Kidney (tissue), 14 donors: ENCODE data around the gene HTR2C. TPM values are rescaled to one million over a fixed set of nuclear protein-coding genes. Genes with fewer than 3 reads are reported as not detected.
"Not testable (repeated sequence)": the region's sequence is repeated elsewhere in the genome, so short reads cannot be mapped to it uniquely, and the experiment has no call there.

Experiments used
- DNase-seq, 5 donors: peaks; one replicate each; pipeline ENCODE4 v3.0.0-alpha.2; 2013 to 2020
- FAIRE-seq: peaks from 2 replicates; lab custom pipeline; 2012; peaks lifted over from hg19 to GRCh38; lab: Jason Lieb, UNC
- H3K27ac ChIP-seq, 2 donors: one replicate each; pipeline ENCODE4 v1.7.0; 2013; ENCODE audit warnings: low read depth in 2 of 2, low read length in 2 of 2, inconsistent platforms in 1 of 2
- H3K27me3 ChIP-seq: one replicate; pipeline ENCODE4 v1.7.1; 2013; ENCODE audit warnings: low read length, inconsistent platforms; ENCODE audit not compliant: control insufficient read depth, insufficient read depth
- H3K36me3 ChIP-seq, 3 donors: one replicate each; pipeline versions ENCODE4 v1.7.0 to v1.7.1; 2013; ENCODE audit warnings: low read length in 3 of 3, control low read depth in 1 of 3, inconsistent platforms in 1 of 3; ENCODE audit not compliant: insufficient read depth in 3 of 3, control insufficient read depth in 2 of 3
- H3K4me1 ChIP-seq, 3 donors: one replicate each; pipeline versions ENCODE4 v1.7.0 to v1.7.1; 2013; ENCODE audit warnings: low read length in 3 of 3, inconsistent platforms in 1 of 3, low read depth in 1 of 3; ENCODE audit not compliant: control insufficient read depth in 2 of 3, insufficient read depth in 2 of 3
- H3K4me3 ChIP-seq, 3 donors: one replicate each; pipeline versions ENCODE4 v1.7.0 to v1.8.1; 2013; ENCODE audit warnings: low read length in 3 of 3, control low read depth in 1 of 3, inconsistent platforms in 1 of 3
- H3K9ac ChIP-seq, 3 donors: one replicate each; pipeline versions ENCODE4 v1.7.0 to v1.7.1; 2013; ENCODE audit warnings: low read length in 3 of 3, control low read depth in 1 of 3, inconsistent platforms in 1 of 3
- H3K9me3 ChIP-seq, 3 donors: one replicate each; pipeline versions ENCODE4 v1.7.0 to v1.7.1; 2013; ENCODE audit warnings: low read length in 3 of 3, control low read depth in 1 of 3, inconsistent platforms in 1 of 3; ENCODE audit not compliant: control insufficient read depth in 2 of 3, insufficient read depth in 1 of 3
- intact Hi-C: fragments of 100-400 bp; cut with DNase I; formaldehyde crosslinking; loops from one replicate; pipeline ENCODE4 v1.11.1; 2022
- polyA plus RNA-seq: library from polyadenylated mRNA; stranded (reverse); fragments of 350-450 nt; fragmentation: Illumina TruSeq; extraction: RNeasy Lipid Tissue Mini Kit (QIAGEN cat#74804); gene quantifications from one replicate; pipeline ENCODE4 v1.2.3, GENCODE V29; 2014; ENCODE audit warnings: low read depth, low replicate concordance; ENCODE audit not compliant: insufficient read depth
- total RNA-seq: library from RNA; stranded (reverse); fragmentation: NEBNext Ultra II Directional; extraction: Animal tissue kit (Norgen Biotek cat#: 25700); gene quantifications from one replicate; pipeline ENCODE4 v1.2.1, GENCODE V29; 2021
- TF ChIP-seq, protein P1 (sequence below): IDR thresholded peaks from 3 replicates; pipeline ENCODE4 v1.5.1; 2012; ENCODE audit warnings: mild to moderate bottlenecking, moderate library complexity, borderline replicate concordance; ENCODE audit not compliant: insufficient read depth; ENCODE audit errors: extremely low read depth
- donor health status: control.
- donor health status: control.
- donor health status: control.
- donor health status: control.
- donor health status: control.
- donor health status: DM: yes; HTN: yes; CAD: no.
- donor health status: Normal renal cell carcinoma (clear cell type).

The HTR2C gene
- total and polyA plus RNA-seq, 2 donors from 2014 or later, result not detected

DNA sequence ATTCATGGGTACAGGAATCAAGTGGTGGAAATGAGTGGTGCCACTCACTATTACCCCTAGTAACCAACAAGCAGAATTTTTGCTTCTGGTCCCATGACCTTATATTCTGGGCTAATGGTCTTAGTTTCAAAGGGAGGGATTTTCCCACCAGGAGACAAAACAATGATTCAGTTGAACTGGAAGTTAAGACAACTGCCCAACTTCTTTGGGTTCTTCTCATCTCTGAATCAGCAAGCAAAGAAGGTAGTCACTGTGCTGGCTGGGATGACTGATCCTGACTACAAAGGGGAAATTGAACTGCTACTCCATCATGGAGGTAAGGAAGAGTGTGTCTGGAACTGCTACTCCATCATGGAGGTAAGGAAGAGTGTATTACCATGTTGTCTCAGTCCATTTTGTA is 346.3 kb downstream of the HTR2C start:
- DNase-seq (no peak), FAIRE-seq (no peak)
- peaks cover 0 to 3% (median 0%) of the 10 kb centered on the region in 3 donors for H3K9me3 ChIP-seq
- no peaks in the 10 kb centered on the region for H3K36me3 ChIP-seq
- no peak overlapping the region for H3K4me3 ChIP-seq
- no peaks in the 10 kb centered on the region for H3K4me1 ChIP-seq
- no peak overlapping the region for H3K9ac ChIP-seq
- TF ChIP-seq, protein P1, sequence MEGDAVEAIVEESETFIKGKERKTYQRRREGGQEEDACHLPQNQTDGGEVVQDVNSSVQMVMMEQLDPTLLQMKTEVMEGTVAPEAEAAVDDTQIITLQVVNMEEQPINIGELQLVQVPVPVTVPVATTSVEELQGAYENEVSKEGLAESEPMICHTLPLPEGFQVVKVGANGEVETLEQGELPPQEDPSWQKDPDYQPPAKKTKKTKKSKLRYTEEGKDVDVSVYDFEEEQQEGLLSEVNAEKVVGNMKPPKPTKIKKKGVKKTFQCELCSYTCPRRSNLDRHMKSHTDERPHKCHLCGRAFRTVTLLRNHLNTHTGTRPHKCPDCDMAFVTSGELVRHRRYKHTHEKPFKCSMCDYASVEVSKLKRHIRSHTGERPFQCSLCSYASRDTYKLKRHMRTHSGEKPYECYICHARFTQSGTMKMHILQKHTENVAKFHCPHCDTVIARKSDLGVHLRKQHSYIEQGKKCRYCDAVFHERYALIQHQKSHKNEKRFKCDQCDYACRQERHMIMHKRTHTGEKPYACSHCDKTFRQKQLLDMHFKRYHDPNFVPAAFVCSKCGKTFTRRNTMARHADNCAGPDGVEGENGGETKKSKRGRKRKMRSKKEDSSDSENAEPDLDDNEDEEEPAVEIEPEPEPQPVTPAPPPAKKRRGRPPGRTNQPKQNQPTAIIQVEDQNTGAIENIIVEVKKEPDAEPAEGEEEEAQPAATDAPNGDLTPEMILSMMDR, result no peak
- intact Hi-C loops, result no loop called here
- H3K27me3 ChIP-seq, result peaks cover 2% of the 10 kb centered on the region
- no peak overlapping the region for H3K27ac ChIP-seq

DNA sequence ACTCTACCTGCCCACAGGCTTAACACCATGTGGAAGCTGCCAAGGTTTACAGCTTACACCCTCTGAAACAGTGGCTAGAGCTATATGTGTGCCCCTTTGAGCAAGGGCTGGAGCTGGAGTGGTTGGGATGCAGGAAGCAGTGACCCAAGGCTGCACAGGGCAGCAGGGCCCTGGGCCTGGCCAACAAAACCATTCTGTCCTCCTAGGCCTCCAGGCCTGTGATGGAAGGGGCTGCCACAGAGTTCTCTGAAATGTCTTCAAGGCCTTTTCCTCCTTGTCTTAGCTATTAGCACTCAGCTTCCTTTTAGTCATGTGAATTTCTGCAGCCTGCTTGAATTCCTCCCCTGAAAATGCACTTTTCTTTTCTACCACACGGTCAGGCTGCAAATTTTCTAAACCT is 348.7 kb downstream of the HTR2C start:
- H3K27me3 ChIP-seq, result peaks cover 2% of the 10 kb centered on the region
- H3K4me3 ChIP-seq, result no peak overlapping the region
- peaks cover 0 to 3% (median 0%) of the 10 kb centered on the region in 3 donors for H3K9me3 ChIP-seq
- H3K4me1 ChIP-seq, result no peaks in the 10 kb centered on the region
- no peaks in the 10 kb centered on the region for H3K36me3 ChIP-seq
- intact Hi-C loops, result no loop called here
- FAIRE-seq (no peak), DNase-seq (no peak)
- TF ChIP-seq, protein P1, result no peak
- H3K27ac ChIP-seq, result no peak overlapping the region
- no peak overlapping the region for H3K9ac ChIP-seq

DNA sequence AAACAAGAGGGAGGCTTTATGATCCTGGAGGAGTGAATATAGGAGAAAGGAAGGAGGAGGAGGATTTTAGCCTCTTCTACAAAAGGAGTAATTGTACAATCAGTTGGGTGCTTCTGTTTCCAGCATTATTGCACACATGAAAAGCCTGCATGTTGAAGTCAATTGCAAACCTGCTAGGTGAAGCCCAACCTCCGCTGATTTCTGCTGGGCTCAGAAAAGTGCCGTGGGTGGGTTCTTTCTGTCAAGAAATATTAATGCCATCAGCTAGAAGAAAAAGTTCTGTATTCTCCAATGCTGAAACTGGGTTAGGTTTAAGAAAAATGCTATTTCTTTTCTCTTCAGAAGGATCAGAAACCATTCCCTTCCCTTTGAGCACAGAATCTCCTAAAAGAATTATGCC is 349.4 kb downstream of the HTR2C start:
- DNase-seq, H3K4me3 ChIP-seq, H3K27ac ChIP-seq, H3K9me3 ChIP-seq, H3K27me3 ChIP-seq, H3K36me3 ChIP-seq, H3K9ac ChIP-seq, FAIRE-seq, H3K4me1 ChIP-seq, intact Hi-C loops: not testable (repeated sequence)

DNA sequence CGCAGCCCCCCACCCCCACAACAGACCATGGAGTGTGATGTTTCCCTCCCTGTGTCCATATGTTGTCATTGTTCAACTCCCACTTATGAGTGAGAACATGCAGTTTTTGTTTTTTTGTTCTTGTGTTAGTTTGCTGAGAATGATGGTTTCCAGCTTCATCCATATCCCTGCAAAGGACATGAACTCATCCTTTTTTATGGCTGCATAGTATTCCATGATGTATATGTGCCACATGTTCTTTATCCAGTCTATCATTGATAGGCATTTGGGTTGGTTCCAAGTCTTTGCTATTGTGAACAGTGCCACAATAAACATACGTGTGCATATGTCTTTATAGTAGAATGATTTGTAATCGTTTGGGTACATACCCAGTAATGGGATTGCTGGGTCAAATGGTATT is 353.2 kb downstream of the HTR2C start:
- H3K9ac ChIP-seq, FAIRE-seq, H3K9me3 ChIP-seq, H3K27me3 ChIP-seq, DNase-seq, H3K27ac ChIP-seq, H3K36me3 ChIP-seq, H3K4me3 ChIP-seq, intact Hi-C loops, H3K4me1 ChIP-seq: not testable (repeated sequence)

DNA sequence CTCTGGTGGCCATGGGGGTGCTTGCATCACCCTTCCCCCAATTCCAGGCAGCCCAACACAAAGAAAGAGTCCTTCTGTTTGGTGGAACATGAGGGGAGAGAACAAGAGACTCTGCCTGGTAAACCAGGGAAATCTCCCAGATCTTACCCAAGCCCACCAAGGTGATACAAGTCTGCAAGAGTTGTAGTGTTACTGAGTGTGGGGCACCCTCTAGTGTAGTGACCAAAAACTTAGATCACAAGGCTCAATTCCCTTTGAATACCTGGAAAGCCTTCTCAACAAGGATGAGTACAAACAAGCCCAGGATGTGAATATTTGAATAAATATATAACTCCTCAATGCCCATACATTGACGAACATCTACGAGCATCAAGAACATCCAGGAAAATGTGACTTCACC is 368.8 kb downstream of the HTR2C start:
- Histone ChIP-seq H3K4me3 (no peak overlapping the region), H3K27me3 (no peaks in the 10 kb centered on the region), H3K9me3 (no peaks in the 10 kb centered on the region), H3K9ac (no peak overlapping the region), H3K27ac (no peak overlapping the region), H3K36me3 (no peaks in the 10 kb centered on the region), H3K4me1 (no peaks in the 10 kb centered on the region)
- TF ChIP-seq, protein P1, result no peak
- FAIRE-seq, result no peak
- DNase-seq, result no peak
- intact Hi-C loops, result no loop called here
